ENCODE results near the gene PPP2R3C.

The PPP2R3C gene

DNA sequence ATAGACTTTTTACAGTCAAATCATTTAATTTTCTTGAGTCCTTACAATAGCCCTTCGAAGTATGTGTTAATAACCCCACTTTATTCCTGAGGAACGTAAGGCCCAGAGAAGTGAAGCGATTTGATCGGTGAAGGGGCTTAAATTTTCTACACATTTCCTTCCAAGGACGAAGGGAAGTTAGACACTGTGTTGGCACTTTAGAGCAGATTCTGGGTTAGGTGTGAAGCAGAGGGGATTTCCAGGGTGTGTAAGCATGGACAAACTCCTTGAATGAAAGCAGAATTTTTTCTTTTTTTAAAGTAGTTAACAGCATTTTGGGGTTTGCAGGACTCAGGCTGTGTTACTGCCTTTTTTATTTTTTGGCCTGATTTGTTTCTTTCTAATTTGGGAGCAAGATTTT, 39.4 kb upstream of the PPP2R3C start:
- Histone ChIP-seq H3K4me3 (IDR thresholded peaks at IDR 0.05; ENCODE audit: insufficient read depth, low read depth, low read length) (no peak overlapping the region), H3K27ac (peak overlapping the region; percentile 29), H3K4me1 (ENCODE audit: low read depth, poor library complexity, severe bottlenecking) (peaks cover 41% of the 10 kb centered on the region), H3K9ac (no peak overlapping the region), H3K36me3 (ENCODE audit: insufficient read depth) (no peaks in the 10 kb centered on the region), H3K79me2 (ENCODE audit: insufficient read depth, low read depth) (no peaks in the 10 kb centered on the region; the same call in 1 of the 2 replicates), H4K20me1 (ENCODE audit: insufficient read depth) (no peaks in the 10 kb centered on the region), H3K4me2 (peak overlapping the region; percentile 31), H3K27me3 (ENCODE audit: insufficient read depth, low read depth) (no peaks in the 10 kb centered on the region), H2AFZ (ENCODE audit: low read depth) (no peak overlapping the region)
- TF ChIP-seq, protein P1, sequence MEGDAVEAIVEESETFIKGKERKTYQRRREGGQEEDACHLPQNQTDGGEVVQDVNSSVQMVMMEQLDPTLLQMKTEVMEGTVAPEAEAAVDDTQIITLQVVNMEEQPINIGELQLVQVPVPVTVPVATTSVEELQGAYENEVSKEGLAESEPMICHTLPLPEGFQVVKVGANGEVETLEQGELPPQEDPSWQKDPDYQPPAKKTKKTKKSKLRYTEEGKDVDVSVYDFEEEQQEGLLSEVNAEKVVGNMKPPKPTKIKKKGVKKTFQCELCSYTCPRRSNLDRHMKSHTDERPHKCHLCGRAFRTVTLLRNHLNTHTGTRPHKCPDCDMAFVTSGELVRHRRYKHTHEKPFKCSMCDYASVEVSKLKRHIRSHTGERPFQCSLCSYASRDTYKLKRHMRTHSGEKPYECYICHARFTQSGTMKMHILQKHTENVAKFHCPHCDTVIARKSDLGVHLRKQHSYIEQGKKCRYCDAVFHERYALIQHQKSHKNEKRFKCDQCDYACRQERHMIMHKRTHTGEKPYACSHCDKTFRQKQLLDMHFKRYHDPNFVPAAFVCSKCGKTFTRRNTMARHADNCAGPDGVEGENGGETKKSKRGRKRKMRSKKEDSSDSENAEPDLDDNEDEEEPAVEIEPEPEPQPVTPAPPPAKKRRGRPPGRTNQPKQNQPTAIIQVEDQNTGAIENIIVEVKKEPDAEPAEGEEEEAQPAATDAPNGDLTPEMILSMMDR (conservative IDR thresholded peaks at IDR 0.05; ENCODE audit: low read depth, low read length) = no peak

DNA sequence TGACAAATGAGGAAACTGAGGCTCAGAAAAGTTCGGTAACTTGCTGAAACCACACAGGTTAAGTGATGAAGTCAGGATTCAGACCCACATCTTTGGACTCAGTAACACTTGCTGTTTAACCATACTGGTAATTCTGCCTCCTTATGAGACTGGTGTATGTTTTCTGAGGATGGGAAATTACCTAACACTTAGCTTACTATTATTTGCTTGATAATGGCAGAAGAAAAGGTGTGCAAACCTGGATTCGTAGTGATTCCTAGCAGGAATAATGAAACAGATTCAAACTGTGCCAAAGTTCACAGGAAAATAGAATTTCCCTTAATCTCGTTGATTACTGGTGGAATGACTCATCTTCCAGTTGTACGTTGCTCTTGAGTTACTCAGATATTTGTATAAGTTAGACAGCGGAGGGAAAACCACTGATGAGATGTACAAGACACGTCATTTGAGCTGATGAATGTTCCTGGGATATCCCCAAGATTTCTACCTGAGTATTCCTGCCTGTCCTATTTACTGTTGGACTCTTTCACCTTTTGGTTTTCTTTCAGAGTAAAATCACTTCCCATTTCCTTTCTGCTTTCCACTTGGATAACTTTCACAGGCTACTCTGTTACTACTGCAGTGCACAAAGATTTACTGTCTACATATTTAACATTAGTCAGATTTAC, 38.1 kb upstream of the PPP2R3C start:
- no peak overlapping the region for H3K9ac ChIP-seq
- H3K4me2 ChIP-seq = no peak overlapping the region

DNA sequence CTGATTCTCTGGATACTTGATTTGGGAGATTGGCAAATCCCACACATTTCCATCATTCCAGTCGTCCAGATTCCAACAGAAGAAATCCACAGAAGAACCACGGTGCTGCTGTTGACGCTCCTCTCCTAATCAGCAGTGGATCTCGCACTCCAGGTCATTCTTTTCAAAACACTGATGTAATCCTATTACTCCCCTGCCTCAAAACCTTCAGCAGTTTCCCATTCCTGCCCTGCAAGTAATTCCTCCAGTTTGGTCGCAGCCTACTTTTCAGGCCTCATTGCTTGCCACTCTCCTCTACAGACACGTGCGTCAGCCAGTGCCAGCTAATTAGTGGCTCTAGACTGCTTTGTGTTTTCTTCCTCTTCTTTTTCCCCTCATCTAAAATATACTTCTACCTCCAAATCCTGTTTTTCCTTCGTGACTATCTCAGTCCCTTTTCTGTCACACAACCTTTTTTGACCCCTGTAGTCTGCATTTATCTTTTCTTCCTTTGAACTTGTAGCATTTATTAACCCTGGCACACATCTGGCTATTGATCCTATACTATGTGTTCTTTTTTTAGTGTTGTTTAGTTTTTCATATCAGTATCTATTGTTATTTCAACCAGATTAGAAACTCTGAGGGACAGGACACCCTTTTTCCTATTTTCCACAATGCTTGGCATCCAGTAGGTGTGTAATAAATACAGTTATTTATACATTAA, 37.3 kb upstream of the PPP2R3C start:
- H4K20me1 ChIP-seq (ENCODE audit: insufficient read depth) = no peaks in the 10 kb centered on the region
- no peak overlapping the region for H2AFZ ChIP-seq (ENCODE audit: low read depth)
- H3K79me2 ChIP-seq (ENCODE audit: insufficient read depth, low read depth) = no peaks in the 10 kb centered on the region; the same call in 1 of the 2 replicates
- no peak overlapping the region for H3K27ac ChIP-seq
- no peak overlapping the region for H3K4me3 ChIP-seq (IDR thresholded peaks at IDR 0.05; ENCODE audit: insufficient read depth, low read depth, low read length)
- no peaks in the 10 kb centered on the region for H3K36me3 ChIP-seq (ENCODE audit: insufficient read depth)
- no peaks in the 10 kb centered on the region for H3K27me3 ChIP-seq (ENCODE audit: insufficient read depth, low read depth)
- H3K4me1 ChIP-seq (ENCODE audit: low read depth, poor library complexity, severe bottlenecking) = peaks cover 62% of the 10 kb centered on the region
- no peak overlapping the region for H3K9ac ChIP-seq
- TF ChIP-seq, protein P1 (conservative IDR thresholded peaks at IDR 0.05; ENCODE audit: low read depth, low read length) = no peak
- H3K4me2 ChIP-seq = no peak overlapping the region

More for the DNA sequence above, 38.1 kb upstream of the PPP2R3C start:
- Histone ChIP-seq H2AFZ (ENCODE audit: low read depth) (no peak overlapping the region), H3K27ac (no peak overlapping the region), H3K36me3 (ENCODE audit: insufficient read depth) (no peaks in the 10 kb centered on the region), H4K20me1 (ENCODE audit: insufficient read depth) (no peaks in the 10 kb centered on the region), H3K79me2 (ENCODE audit: insufficient read depth, low read depth) (no peaks in the 10 kb centered on the region; the same call in 1 of the 2 replicates), H3K4me3 (IDR thresholded peaks at IDR 0.05; ENCODE audit: insufficient read depth, low read depth, low read length) (no peak overlapping the region), H3K27me3 (ENCODE audit: insufficient read depth, low read depth) (no peaks in the 10 kb centered on the region), H3K4me1 (ENCODE audit: low read depth, poor library complexity, severe bottlenecking) (peaks cover 54% of the 10 kb centered on the region)
- TF ChIP-seq, protein P1 (conservative IDR thresholded peaks at IDR 0.05; ENCODE audit: low read depth, low read length) = no peak

DNA sequence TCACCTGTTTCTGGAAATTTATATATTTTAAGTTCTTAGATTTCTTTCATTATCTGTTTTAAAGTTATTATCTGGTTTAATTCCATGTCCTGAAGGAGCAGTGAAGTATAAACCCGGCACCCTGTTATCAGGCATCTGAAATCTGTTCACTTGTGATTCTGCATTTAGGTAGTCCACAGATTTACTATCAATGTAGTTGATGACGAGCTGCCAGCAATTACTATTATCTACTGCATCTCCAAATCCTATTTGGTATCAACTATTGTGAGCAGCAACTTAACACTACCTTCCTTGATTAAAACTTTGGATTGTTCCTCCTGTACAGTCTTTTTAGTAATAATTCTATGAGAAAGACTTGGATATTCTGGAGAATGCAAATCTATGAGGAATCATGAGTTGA, 36.7 kb upstream of the PPP2R3C start:
- peaks cover 68% of the 10 kb centered on the region for H3K4me1 ChIP-seq (ENCODE audit: low read depth, poor library complexity, severe bottlenecking)

More for the DNA sequence above, 36.7 kb upstream of the PPP2R3C start:
- H3K4me3 ChIP-seq (IDR thresholded peaks at IDR 0.05; ENCODE audit: insufficient read depth, low read depth, low read length) = no peak overlapping the region
- H3K79me2 ChIP-seq (ENCODE audit: insufficient read depth, low read depth) = no peaks in the 10 kb centered on the region; the same call in 1 of the 2 replicates
- no peak overlapping the region for H3K4me2 ChIP-seq
- H4K20me1 ChIP-seq (ENCODE audit: insufficient read depth) = no peaks in the 10 kb centered on the region
- H3K27ac ChIP-seq = no peak overlapping the region
- H3K36me3 ChIP-seq (ENCODE audit: insufficient read depth) = no peaks in the 10 kb centered on the region
- H2AFZ ChIP-seq (ENCODE audit: low read depth) = no peak overlapping the region
- TF ChIP-seq, protein P1 (conservative IDR thresholded peaks at IDR 0.05; ENCODE audit: low read depth, low read length) = no peak
- no peak overlapping the region for H3K9ac ChIP-seq
- no peaks in the 10 kb centered on the region for H3K27me3 ChIP-seq (ENCODE audit: insufficient read depth, low read depth)

All from KMS-11 (cell line).